ENCODE measurements around the gene DUSP5.

DUSP5 gene

GRCh38 chr10:110546077-110546476 is 48.4 kb downstream of the DUSP5 start:
- DNase-seq (ENCODE audit: low read depth, low spot score): no peak

- no peak for DNase-seq (ENCODE audit: low read depth, low spot score)
Measured at GRCh38 chr10:110546499-110547110, 48.9 kb downstream of the DUSP5 start.

GRCh38 chr10:110547139-110547761 is 49.5 kb downstream of the DUSP5 start:
- no peak for DNase-seq (ENCODE audit: low read depth, low spot score)

- no peak for DNase-seq (ENCODE audit: low read depth, low spot score)
Measured at GRCh38 chr10:110548002-110548401, 50.3 kb downstream of the DUSP5 start.

GRCh38 chr10:110549211-110549610 is 51.5 kb downstream of the DUSP5 start:
- no peak for DNase-seq (ENCODE audit: low read depth, low spot score)

- no peak for DNase-seq (ENCODE audit: low read depth, low spot score)
Measured at GRCh38 chr10:110553905-110554304, 56.2 kb downstream of the DUSP5 start.

- DNase-seq (ENCODE audit: low read depth, low spot score): no peak
Measured at GRCh38 chr10:110556296-110556695, 58.6 kb downstream of the DUSP5 start.

DNA sequence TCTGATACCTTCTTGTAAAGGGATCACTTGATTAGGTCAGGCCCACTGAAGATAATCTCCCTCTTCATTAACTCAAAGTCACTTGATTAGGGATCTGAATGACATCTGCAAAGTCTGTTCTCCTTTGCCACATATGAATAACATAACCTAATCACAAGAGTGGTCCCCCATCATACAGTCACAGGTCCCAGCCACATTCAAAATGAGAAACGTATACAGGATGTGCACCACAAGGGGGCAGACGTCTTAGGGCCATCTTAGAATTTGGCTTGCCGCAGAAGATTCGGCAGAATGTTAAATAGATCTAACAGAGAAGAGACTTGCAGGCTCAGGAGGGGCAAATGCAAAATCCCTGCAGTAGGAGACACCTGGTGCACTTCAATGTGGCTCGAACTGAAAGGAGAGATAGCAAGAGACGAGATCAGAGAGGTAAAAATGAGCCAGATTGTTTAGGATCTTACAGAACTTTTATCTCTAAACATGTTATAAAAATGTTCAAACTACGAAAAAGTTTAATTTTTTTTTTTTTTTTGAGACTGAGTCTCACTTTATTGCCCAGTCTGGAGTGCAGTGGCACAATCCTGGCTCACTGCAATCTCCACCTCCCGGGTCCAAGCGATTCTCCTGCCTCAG is 59.4 kb downstream of the DUSP5 start:
- DNase-seq (ENCODE audit: low read depth, low spot score): no peak

- no peak for DNase-seq (ENCODE audit: low read depth, low spot score)
Measured at GRCh38 chr10:110558041-110558440, 60.3 kb downstream of the DUSP5 start.

DNA sequence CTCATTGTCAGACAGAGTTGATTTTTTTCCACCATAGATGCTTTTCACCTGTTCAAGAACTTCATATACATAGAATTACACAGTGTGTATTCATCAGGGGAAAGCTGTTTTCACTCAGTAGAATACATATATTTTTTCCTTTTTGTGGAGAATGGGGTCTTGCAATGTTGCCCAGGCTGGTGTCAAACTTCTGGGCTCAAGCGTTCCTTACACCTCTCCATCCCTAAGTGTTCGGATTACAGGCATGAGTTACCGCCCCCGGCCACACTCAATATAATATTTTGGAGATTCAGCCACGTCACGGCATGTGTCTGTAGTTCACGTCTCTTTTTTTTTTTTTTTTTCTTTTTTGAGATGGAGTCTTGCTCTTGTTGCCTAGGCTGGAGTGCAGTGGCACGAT is 62.3 kb downstream of the DUSP5 start:
- no peak for DNase-seq (ENCODE audit: low read depth, low spot score)

Data from brain pericyte (primary cell).